IPS DF 6.9 (cell line): ENCODE measurements around the gene CLEC2L.
A peak's percentile ranks its signal among the peaks of the same experiment; 100 is the strongest.

ENCODE experiments used
- DNase-seq: peaks from one replicate; pipeline ENCODE4 v3.0.0-alpha.2; 2013; ENCODE audit warnings: low read depth, low spot score
- H3K27ac ChIP-seq: one replicate; pipeline ENCODE4 v1.5.1; 2013; ENCODE audit warnings: low read length, control low read depth
- H3K27me3 ChIP-seq: 2 replicates; pipeline ENCODE4 v1.6.1; 2013; ENCODE audit warnings: mild to moderate bottlenecking, low read length; ENCODE audit not compliant: control insufficient read depth, insufficient read depth
- H3K36me3 ChIP-seq: 2 replicates; pipeline ENCODE4 v1.6.1; 2013; ENCODE audit warnings: low read length; ENCODE audit not compliant: control insufficient read depth, insufficient read depth
- H3K4me1 ChIP-seq: 2 replicates; pipeline ENCODE4 v1.6.1; 2013; ENCODE audit warnings: low read length; ENCODE audit not compliant: control insufficient read depth, insufficient read depth
- H3K4me3 ChIP-seq: 2 replicates; pipeline ENCODE4 v1.5.1; 2013; ENCODE audit warnings: mild to moderate bottlenecking, low read length
- H3K9me3 ChIP-seq: 2 replicates; pipeline ENCODE4 v1.6.1; 2013; ENCODE audit warnings: low read length, inconsistent platforms; ENCODE audit not compliant: control insufficient read depth, insufficient read depth
- WGBS: extraction: QIAGEN DNeasy Blood & Tissue Kit; methylation state at CpG from one replicate; pipeline ENCODE4 v1.1.7; 2013; ENCODE audit warnings: mixed read lengths, missing lambda C conversion rate; ENCODE audit not compliant: insufficient read length, insufficient coverage; 5-methylcytosine and 5-hydroxymethylcytosine counted together

Gene CLEC2L

DNA sequence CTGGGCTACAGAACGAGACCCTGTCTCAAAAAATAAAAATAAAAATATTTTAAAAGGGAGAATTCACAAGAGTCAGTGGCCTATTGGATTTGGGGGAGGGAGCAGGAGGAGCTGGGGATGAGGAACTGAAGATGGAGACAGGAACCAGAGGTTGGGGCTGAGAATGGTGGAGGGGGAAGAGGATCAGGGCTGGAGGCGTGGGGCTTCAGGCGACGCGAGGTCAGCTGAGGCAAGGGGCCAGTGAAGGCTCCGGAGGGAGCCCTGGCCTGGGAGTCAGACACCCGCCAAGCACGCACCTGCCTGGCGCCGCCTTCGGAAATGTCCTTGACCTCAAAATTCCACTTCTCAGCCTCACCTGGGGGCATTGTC, 671 bp upstream of the CLEC2L start:
- H3K36me3 ChIP-seq: no peaks in the 10 kb centered on the region
- H3K4me1 ChIP-seq: 0 out of 2 replicates have a peak, but pooled peaks cover 1% of the 10 kb centered on the region
- no peak overlapping the region for H3K4me3 ChIP-seq
- DNase-seq: no peak
- H3K27me3 ChIP-seq: peaks cover 16% of the 10 kb centered on the region
- WGBS: no CpG with 5 or more reads among the region's 11 CpGs
- no peak overlapping the region for H3K27ac ChIP-seq
- H3K9me3 ChIP-seq: no peaks in the 10 kb centered on the region

DNA sequence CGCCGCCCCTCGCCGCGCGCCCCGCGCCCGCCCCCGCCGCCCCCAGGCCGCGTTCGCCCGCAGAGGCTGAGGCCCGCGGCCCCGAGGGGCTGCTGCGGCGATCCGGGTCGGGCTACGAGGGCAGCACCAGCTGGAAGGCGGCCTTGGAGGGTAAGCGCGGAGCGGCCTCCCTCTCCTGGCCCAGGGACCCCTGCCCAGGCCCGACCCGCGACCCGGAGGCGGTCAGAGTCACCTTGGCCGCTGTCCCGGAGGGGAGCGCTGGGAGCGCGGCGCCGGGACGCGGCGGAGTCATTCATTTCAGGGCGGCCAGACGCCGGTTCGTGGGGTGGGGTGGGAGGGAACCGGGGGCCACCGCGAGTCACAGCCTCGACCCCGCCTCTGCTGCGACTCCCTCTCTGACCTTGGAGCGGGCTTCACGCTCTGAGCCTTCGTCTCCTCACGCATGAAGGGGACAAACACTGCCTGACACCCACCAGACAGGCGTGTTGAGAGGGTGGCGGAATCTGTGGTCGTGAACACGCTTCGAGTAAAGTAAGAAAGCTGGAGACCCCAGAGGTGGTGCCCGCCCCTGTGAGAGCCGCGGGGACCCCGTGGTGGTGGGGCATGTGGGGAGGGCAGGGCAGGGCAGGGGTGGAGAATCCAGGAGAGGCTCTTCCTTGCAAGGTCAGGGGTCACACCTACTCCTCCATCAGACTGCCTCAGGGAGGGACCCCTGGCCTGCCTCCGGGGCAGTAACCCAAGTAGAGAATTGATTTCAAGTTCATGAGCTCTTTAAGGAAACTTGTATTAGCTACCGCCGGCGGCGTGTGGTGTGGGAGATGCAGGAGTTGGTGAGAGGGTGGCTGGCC, 707 bp downstream of the CLEC2L start:
- Histone ChIP-seq H3K4me3 (peak overlapping the region; percentile 47; the same call in 1 of the 2 replicates), H3K4me1 (0 out of 2 replicates have a peak, but pooled peaks cover 1% of the 10 kb centered on the region), H3K27me3 (peaks cover 16% of the 10 kb centered on the region), H3K9me3 (no peaks in the 10 kb centered on the region), H3K36me3 (no peaks in the 10 kb centered on the region), H3K27ac (no peak overlapping the region)
- DNase-seq: no peak
- WGBS: no CpG with 5 or more reads among the region's 70 CpGs

DNA sequence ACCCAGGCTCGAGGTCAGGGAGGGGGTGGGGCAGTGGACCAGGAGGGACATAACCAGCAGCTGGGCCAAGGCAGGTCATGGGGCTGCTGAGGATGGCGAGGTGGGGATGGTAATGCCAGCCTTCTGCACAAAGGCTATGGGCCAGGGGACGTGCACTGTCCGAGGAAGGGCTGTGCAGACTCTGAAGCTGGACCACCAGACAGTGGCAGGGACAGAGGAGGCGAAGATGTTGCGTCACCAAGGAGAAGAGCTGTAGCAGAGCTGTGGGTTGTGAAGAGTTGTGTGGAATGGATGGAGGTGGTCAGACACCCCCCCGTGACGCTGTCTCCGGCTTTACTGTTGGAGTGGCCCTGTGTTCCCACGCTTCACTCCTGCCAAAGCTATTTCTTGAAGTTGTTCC, 1.8 kb downstream of the CLEC2L start:
- DNase-seq: no peak
- Histone ChIP-seq H3K4me3 (no peak overlapping the region), H3K9me3 (no peaks in the 10 kb centered on the region), H3K4me1 (0 out of 2 replicates have a peak, but pooled peaks cover 1% of the 10 kb centered on the region), H3K36me3 (no peaks in the 10 kb centered on the region), H3K27ac (no peak overlapping the region), H3K27me3 (peaks cover 16% of the 10 kb centered on the region)
- no CpG with 5 or more reads among the region's 10 CpGs for WGBS

DNA sequence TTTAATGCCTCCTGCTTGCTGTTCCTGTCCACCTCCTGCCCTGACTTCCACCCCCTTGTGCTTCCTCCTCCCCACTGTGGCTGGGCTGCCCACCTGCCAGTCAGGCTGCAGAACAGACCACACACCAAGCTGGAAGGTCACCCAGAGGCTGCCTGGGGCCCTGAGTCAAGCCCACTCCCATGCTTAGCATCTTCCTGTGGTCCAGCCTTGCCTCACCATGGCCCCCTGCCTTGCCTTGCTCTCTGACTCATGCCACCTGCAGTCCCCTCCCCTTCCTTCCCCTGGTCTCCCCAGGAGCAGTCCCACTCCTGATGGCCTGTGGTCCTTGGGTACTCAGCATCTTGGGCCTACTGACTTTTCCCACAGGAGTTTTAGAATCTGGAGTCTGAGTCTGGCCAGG, 2.3 kb downstream of the CLEC2L start:
- DNase-seq: no peak
- Histone ChIP-seq H3K9me3 (no peaks in the 10 kb centered on the region), H3K27ac (no peak overlapping the region), H3K27me3 (peaks cover 16% of the 10 kb centered on the region), H3K4me3 (no peak overlapping the region), H3K36me3 (no peaks in the 10 kb centered on the region), H3K4me1 (0 out of 2 replicates have a peak, but pooled peaks cover 1% of the 10 kb centered on the region)

DNA sequence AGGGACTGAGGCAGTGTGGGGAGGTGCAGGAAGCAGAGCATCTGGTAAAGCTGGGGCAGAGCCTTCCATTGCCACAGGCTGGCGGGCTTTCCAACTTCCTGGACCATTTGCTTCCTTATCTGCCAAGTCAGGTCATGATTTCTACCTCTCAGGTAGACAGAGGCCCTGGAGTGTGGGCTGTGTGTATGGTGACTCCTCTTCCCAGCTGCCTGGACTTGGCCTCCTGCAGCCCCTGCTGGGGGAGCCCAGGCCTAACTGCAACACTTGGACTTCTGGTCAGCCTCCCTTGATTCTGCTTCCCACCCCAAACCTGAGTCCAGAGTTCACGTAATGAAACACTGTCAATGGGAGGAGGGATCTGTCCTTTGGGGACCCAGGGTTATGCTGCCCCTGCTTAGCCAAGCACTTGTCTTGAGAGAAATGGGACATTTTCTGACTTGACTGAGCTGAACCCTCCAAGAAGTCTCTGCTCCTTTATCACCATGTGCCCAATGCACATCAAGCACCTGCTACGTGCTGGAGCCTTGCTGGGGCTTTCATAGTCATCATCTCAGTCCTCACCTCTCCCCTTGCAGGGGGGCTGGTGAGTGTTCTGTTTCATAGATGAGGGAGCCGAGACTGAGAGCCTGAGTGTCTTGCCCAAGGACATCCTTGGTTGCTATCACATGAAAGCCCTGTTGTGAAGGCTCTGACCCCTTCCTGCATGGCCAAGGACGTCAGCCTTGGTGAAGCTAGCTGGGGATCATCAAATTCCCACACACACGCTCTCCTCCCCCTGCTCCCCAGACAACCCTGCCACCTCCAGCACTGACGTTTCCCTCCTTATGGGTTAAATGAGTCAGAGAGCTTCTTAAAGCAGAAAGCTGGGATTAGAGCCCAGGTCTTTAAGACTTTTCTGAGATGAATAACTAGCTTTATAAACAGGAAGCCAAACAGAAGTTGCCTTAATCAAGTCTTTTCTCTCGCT, 3.4 kb downstream of the CLEC2L start:
- no CpG with 5 or more reads among the region's 8 CpGs for WGBS
- no peaks in the 10 kb centered on the region for H3K36me3 ChIP-seq
- H3K27ac ChIP-seq: no peak overlapping the region
- H3K27me3 ChIP-seq: peaks cover 16% of the 10 kb centered on the region
- no peak for DNase-seq
- H3K4me1 ChIP-seq: 0 out of 2 replicates have a peak, but pooled peaks cover 1% of the 10 kb centered on the region
- H3K9me3 ChIP-seq: no peaks in the 10 kb centered on the region
- H3K4me3 ChIP-seq: no peak overlapping the region

DNA sequence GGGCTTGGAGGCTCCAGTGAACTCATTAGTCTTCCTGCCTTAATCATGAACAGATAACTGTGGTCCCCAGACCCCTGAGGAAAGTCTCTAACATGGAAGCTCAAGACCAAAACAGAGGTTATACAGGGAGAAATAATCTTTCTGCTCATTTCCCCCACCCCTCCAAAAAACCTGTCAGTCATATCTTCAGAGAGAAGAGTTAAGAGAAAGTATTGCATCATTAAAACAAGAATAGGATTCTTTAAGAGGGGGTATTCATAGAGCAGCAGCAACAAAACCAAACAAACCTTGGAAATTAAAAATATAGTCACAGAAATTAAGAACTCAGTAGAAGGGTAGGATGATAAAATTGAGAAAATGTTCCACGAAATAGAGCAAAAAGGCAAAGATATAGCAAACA, 7.6 kb downstream of the CLEC2L start:
- Histone ChIP-seq H3K36me3 (no peaks in the 10 kb centered on the region), H3K27ac (no peak overlapping the region), H3K9me3 (no peaks in the 10 kb centered on the region), H3K4me3 (no peak overlapping the region), H3K27me3 (no peaks in the 10 kb centered on the region), H3K4me1 (no peaks in the 10 kb centered on the region)
- DNase-seq: no peak
- WGBS: no CpG with 5 or more reads among the region's 1 CpG

DNA sequence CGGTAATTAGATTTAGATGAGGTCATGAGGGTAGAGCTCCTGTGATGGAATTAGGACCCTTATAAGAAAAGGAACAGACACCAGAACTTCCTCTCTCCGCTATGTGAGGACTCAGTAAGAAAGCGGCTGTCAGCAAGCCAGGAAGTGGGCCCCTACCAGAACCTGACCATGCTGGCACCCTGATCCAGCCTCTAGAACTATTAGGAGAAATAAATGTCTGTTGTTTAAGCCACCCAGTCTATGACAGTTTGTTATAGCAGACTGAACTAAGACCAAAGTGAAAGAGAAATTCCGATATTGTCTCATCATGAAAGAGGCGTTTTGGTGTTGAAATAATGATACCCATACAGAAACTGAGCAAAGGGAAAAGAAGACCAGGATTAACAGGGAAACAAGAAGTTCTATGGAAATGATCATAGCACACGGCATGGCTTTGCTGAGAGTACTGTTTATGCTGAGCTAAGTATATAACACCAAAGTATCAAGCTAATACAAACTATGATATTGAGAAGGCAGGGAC, 9.2 kb downstream of the CLEC2L start:
- DNase-seq: no peak
- no peaks in the 10 kb centered on the region for H3K36me3 ChIP-seq
- no peaks in the 10 kb centered on the region for H3K27me3 ChIP-seq
- H3K4me3 ChIP-seq: no peak overlapping the region
- no CpG with 5 or more reads among the region's 6 CpGs for WGBS
- no peaks in the 10 kb centered on the region for H3K9me3 ChIP-seq
- H3K4me1 ChIP-seq: no peaks in the 10 kb centered on the region
- H3K27ac ChIP-seq: no peak overlapping the region

DNA sequence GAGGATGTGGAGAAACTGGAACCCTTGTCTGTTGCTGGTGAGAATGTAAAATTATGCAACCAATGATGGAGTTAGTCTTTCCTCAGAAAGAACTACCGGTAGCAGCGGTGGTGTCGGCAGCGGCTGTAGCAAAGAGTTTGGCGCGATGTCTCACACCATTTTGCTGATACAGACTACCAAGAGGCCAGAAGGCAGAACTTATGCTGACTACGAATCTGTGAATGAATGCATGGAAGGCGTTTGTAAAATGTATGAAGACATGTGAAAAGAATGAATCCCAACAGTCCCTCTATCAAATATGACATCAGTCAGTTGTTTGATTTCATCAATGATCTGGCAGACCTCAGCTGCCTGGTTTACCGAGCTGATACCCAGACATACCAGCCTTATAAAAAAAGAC, 10.6 kb downstream of the CLEC2L start:
- H3K4me1 ChIP-seq: no peaks in the 10 kb centered on the region
- H3K4me3 ChIP-seq: no peak overlapping the region
- no peak for DNase-seq
- H3K36me3 ChIP-seq: no peaks in the 10 kb centered on the region
- no CpG with 5 or more reads among the region's 9 CpGs for WGBS
- H3K9me3 ChIP-seq: no peaks in the 10 kb centered on the region
- H3K27ac ChIP-seq: no peak overlapping the region
- H3K27me3 ChIP-seq: no peaks in the 10 kb centered on the region

DNA sequence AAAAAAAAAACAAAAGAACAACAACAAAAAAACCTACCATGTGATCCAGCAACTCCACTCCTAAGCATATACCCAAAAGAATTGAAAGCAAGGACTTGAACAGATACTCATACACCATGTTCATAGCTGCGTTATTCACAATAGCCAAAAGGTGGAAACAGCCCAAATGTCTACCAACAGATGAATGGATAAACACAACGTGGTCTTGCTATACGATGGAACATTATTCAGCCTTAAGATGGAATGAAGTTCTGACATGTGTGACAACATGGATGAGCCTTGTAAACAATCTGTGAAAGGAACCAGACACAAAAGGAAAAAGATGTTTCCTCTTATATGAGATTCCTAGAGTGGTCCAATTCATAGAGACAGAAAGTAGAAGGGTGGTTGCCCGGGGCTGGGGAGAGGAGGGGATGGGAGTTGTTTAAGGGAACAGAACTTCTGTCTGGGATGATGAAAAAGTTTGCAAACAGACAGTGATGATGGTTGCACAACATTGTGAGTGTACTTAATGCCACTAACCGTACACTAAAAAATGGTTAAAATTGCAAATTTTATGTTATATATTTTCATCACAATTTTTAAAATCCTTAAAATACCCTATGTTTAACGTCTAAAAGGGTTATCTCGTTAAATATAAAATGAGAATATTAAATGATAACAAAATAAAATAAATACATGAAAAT, 11.6 kb downstream of the CLEC2L start:
- 0 out of 2 replicates have a peak, but pooled peaks cover 1% of the 10 kb centered on the region for H3K4me1 ChIP-seq
- H3K27me3 ChIP-seq: no peaks in the 10 kb centered on the region
- H3K27ac ChIP-seq: no peak overlapping the region
- H3K4me3 ChIP-seq: no peak overlapping the region
- no CpG with 5 or more reads among the region's 7 CpGs for WGBS
- no peaks in the 10 kb centered on the region for H3K36me3 ChIP-seq
- no peak for DNase-seq
- no peaks in the 10 kb centered on the region for H3K9me3 ChIP-seq

DNA sequence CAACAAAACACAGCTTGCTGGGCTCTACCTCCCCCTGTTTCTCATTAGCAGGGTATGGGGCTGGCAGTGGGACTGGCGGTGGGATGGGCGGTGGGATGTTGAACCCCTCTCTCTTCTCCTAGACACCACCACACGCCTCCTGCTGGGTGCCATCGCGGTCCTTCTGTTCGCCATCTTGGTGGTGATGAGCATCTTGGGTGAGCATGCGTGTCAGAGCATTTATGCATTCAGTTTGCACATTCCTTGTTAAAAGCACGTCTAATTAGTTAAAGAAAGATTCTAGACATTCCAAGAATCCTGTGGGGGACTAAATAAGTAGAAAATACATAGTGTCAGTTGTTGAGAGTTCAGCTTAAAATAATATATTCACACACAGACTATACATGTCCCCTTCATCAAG, 12.7 kb downstream of the CLEC2L start:
- Histone ChIP-seq H3K36me3 (no peaks in the 10 kb centered on the region), H3K27me3 (no peaks in the 10 kb centered on the region), H3K4me1 (0 out of 2 replicates have a peak, but pooled peaks cover 3% of the 10 kb centered on the region), H3K4me3 (no peak overlapping the region), H3K27ac (no peak overlapping the region), H3K9me3 (no peaks in the 10 kb centered on the region)
- DNase-seq: no peak
- WGBS: no CpG with 5 or more reads among the region's 8 CpGs
